DMS 273 (cell line): ENCODE data around the gene ZFP91.

Experiments
- DNase-seq: peaks from one replicate; lab custom pipeline; 2025; ENCODE audit not compliant: unreplicated experiment; lab: John Stamatoyannopoulos, UW

The ZFP91 gene

GRCh38 chr11:58582437-58582836 lies 3.6 kb downstream of the ZFP91 start:
- no peak for DNase-seq

GRCh38 chr11:58586998-58587397 lies 8.1 kb downstream of the ZFP91 start:
- no peak for DNase-seq

GRCh38 chr11:58591659-58592058 lies 12.8 kb downstream of the ZFP91 start:
- DNase-seq: no peak

- DNase-seq: no peak
Observed at GRCh38 chr11:58592760-58593472, 14.1 kb downstream of the ZFP91 start.

GRCh38 chr11:58594826-58595225 lies 16.0 kb downstream of the ZFP91 start:
- DNase-seq: no peak

GRCh38 chr11:58596621-58597020 lies 17.8 kb downstream of the ZFP91 start:
- DNase-seq: no peak

- DNase-seq: no peak
Observed at GRCh38 chr11:58597486-58598144, 18.8 kb downstream of the ZFP91 start.

GRCh38 chr11:58600510-58600909 lies 21.6 kb downstream of the ZFP91 start:
- no peak for DNase-seq

- no peak for DNase-seq
Observed at GRCh38 chr11:58606930-58607714, 28.3 kb downstream of the ZFP91 start.

GRCh38 chr11:58608331-58608730 lies 29.5 kb downstream of the ZFP91 start:
- DNase-seq: no peak

- DNase-seq: no peak
Observed at GRCh38 chr11:58609723-58610122, 30.9 kb downstream of the ZFP91 start.

GRCh38 chr11:58613228-58613627 lies 34.4 kb downstream of the ZFP91 start:
- no peak for DNase-seq

GRCh38 chr11:58615559-58615958 lies 36.7 kb downstream of the ZFP91 start:
- DNase-seq: no peak

- DNase-seq: peak; percentile 27
Observed at GRCh38 chr11:58616594-58616993, 37.7 kb downstream of the ZFP91 start.

- DNase-seq: no peak
Observed at GRCh38 chr11:58617976-58618557, 39.2 kb downstream of the ZFP91 start.

- DNase-seq: no peak
Observed at GRCh38 chr11:58621586-58622262, 42.9 kb downstream of the ZFP91 start.

- no peak for DNase-seq
Observed at GRCh38 chr11:58622344-58622743, 43.5 kb downstream of the ZFP91 start, which contains the start of gene CNTF. Gene CNTF (plus strand): TSS chr11:58622665. CDS start chr11:58622753, 88 bp downstream.

GRCh38 chr11:58625086-58625485 lies 46.2 kb downstream of the ZFP91 start:
- DNase-seq: no peak

GRCh38 chr11:58625826-58626460 lies 47.1 kb downstream of the ZFP91 start:
- DNase-seq: no peak

GRCh38 chr11:58626934-58627483 lies 48.1 kb downstream of the ZFP91 start:
- no peak for DNase-seq
